Fibroblast of mammary gland (primary cell): Measurements from ENCODE around the gene ARL6IP5.

Experiments
- DNase-seq: peaks from one replicate; pipeline ENCODE4 v3.0.0-alpha.2; 2010; ENCODE audit warnings: low read depth
- H3K4me3 ChIP-seq: 2 replicates; pipeline ENCODE4 v1.5.1; 2011; ENCODE audit warnings: low read depth, mild to moderate bottlenecking, low read length, moderate library complexity; ENCODE audit not compliant: control insufficient read depth
- TF ChIP-seq, protein P1 (sequence below): conservative IDR thresholded peaks from 2 replicates; pipeline ENCODE4 v1.5.1; 2011; ENCODE audit warnings: low read depth, low read length, inconsistent platforms; ENCODE audit not compliant: control insufficient read depth, insufficient read depth

The ARL6IP5 gene

DNA sequence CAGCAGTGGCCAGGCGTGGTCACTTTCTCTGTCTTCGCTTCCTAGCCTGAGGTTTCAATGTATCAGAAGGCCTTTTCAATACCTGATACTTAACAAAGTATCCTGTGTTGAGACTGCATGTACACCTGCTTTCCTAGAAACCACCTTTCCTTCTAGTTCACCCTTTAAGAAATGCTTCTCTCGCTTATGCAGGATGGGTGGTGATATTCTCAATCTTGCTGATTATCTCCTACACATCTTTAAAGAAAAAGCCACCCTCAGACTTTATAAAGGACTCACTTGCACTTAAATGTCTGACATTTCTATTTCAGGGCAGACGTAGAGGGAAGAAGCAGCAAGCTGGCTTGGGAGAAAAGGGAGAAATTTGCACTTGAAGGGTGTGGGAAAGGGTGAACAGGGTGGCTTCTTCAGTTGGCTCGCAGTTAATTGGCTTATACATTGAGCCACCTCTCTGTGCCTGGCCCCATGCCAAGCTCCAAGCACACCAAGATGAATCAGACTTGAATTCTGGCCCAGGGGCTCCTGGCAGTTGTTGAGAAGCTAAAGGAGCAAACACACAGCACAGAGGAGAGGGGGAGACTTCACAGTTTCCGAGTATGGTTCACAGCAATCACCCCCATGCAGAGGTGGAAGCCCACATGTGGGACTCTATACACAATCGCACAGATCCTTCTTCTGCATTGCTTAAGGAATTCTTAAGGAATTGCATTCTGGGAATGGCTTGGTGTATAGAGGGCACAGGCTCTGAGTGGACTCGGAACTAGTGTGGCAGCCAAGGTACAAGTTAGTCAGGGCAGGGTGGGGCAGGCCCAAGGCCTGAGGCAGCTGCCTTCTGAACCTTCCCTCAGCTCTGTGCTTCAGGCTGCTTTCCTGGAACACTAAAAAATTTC lies 1.3 kb downstream of the ARL6IP5 start:
- DNase-seq: peak; percentile 97
- peak overlapping the region; percentile 98 for H3K4me3 ChIP-seq
- TF ChIP-seq, protein P1, sequence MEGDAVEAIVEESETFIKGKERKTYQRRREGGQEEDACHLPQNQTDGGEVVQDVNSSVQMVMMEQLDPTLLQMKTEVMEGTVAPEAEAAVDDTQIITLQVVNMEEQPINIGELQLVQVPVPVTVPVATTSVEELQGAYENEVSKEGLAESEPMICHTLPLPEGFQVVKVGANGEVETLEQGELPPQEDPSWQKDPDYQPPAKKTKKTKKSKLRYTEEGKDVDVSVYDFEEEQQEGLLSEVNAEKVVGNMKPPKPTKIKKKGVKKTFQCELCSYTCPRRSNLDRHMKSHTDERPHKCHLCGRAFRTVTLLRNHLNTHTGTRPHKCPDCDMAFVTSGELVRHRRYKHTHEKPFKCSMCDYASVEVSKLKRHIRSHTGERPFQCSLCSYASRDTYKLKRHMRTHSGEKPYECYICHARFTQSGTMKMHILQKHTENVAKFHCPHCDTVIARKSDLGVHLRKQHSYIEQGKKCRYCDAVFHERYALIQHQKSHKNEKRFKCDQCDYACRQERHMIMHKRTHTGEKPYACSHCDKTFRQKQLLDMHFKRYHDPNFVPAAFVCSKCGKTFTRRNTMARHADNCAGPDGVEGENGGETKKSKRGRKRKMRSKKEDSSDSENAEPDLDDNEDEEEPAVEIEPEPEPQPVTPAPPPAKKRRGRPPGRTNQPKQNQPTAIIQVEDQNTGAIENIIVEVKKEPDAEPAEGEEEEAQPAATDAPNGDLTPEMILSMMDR: no peak

DNA sequence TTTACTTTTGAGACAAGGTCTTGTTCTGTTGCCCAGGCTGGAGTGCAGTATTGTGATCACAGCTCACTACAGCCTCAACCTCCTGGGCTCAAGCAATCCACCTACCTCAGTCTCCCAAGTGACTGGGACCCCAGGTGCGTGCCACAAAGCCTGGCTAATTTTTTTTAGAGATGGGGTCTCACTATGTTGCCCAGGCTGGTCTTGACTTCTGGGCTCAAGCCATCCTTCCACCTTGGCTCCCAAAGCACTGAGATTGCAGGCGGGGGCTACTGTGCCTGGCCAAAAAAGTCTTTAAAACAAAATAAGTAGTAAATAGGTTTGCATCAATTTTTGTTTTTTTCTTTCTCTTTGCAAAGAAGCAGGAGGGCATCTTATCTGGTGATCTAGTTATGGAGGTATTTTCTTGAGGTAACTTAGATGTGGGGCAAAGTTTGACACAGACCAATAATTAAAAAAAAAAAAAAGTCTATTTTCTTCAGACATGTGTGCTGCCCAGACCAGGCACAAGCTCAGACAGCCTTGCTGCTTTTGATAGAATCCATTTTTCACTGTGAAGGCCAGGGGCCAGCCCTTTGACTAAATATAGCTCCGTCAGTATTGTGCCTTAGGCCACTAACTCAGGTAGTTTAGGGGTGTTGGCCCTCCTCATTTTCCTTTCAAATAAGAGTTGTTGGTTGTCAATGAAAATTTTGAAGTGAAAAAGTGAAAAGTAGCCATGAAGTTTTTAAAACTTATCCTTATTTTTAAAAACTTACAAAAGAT lies 2.5 kb downstream of the ARL6IP5 start:
- no peak for DNase-seq
- TF ChIP-seq, protein P1: no peak
- H3K4me3 ChIP-seq: peak overlapping the region; percentile 98

DNA sequence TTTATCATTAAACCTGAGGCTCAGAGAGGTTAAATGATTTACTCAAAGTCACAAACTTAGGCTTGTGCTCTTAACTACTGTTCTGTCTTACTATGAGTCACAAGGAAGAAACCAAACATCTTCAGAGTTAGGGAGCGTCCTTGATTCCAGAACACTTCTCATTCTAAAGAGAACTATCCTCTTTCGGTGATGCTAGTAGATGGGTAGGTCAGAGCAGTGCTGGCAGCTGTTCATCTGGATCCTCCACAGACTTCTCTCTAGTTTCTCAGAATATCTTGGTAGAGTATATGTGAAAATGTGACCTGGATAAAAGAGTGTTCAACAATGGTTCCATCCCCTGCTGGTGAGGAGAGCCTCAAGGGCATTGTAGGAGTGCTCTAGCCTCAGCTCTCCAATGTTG lies 3.3 kb downstream of the ARL6IP5 start:
- peak; percentile 73 for DNase-seq
- TF ChIP-seq, protein P1: peak; percentile 12
- peak overlapping the region; percentile 2 for H3K4me3 ChIP-seq

DNA sequence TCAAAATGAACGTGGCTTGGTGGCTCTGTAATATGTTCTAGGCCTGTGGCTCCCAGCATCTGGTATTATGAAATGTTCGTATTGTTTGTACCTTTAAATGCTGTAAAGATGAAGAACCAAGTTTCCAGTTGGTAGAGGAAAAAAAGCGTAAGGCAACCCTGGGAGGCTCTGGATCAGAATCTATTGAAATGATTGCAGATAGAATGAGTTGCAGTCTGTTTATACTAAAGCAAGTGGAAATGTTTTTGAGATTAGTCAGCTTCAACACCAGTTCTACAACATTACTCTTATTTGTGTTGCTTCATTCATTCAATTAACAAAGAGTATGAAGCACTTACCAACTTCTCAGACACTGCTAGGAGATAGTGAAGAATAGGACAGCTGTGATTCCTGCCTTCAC lies 5.3 kb downstream of the ARL6IP5 start:
- TF ChIP-seq, protein P1: no peak
- H3K4me3 ChIP-seq: no peak overlapping the region
- DNase-seq: peak; percentile 78

DNA sequence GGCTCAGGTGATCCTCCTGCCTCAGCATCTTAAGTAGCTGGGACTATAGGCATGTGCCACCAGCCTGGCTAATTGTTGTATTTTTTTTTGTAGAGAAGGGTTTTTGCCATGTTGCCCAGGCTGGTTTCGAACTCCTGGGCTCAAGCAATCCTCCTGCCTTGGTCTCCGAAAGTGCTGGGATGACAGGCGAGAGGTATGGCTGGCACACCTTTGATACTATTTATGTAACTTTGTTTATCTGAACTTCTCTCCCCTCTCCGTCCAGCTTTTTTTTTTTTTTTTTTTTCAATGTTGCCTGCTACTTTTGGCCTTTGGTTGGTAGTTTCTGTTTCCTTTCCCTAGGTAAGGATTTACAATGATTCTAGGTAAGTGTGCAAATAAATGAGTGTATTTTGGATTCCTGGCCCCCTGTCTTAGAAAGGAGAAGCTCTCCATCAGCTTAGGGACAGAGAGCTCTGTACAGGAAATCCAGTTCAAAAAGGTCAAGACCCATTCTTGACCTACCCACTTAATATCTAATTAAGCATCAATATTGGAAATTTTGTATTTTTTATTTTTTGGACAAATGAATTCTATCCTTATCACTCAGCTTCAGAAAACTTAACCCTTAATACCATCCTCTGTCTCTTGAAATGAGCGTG lies 6.8 kb downstream of the ARL6IP5 start:
- H3K4me3 ChIP-seq: no peak overlapping the region
- no peak for DNase-seq
- TF ChIP-seq, protein P1: no peak

DNA sequence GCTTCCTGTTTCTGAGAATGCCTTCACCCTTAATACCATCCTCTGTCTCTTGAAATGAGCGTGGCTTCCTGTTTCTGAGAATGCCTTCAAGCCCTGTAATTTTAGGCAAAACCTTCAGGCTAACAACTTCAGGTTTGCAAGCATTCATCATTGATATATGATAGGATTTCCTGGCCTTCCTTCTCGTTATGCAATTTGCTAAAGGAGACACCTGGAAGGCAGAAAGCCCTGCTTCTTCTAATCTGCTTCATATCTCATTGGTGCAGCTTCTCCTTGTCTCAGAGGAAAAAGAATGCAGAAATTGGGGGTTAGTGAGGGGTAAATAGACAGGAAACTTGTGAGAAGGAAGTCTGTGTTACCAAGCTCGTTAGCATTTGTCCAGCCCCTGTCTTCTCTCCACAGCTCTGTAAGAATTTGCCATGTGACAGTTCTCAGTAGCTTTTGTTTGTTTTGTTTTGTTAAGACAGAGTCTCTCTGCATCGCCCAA lies 7.3 kb downstream of the ARL6IP5 start:
- TF ChIP-seq, protein P1: no peak
- H3K4me3 ChIP-seq: no peak overlapping the region
- no peak for DNase-seq
